Stimulated activated CD8-positive, alpha-beta memory T cell treated with anti-CD3 and anti-CD28 coated beads, Interleukin-12 subunit alpha, Interleukin-12 subunit beta, amount 100 ng/mL, for 24 hours (primary cell): ENCODE measurements around the gene FSCB.
"Not testable (repeated sequence)": the region's sequence is repeated elsewhere in the genome, so short reads cannot be mapped to it uniquely, and the experiment has no call there.

Source experiments
- DNase-seq: peaks from one replicate; pipeline ENCODE4 v3.0.0-alpha.2; 2020; ENCODE audit errors: extremely low read depth

FSCB gene

GRCh38 chr14:44507183-44507582 lies at the start of gene FSCB:
Gene FSCB (minus strand): TSS chr14:44507283. CDS start chr14:44506987, 296 bp downstream.
- no peak for DNase-seq

- DNase-seq: no peak
These were observed 24.6 kb upstream of the FSCB start for GRCh38 chr14:44531658-44532057.

GRCh38 chr14:44530475-44530874 lies 23.4 kb upstream of the FSCB start:
- DNase-seq: no peak

- no peak for DNase-seq
These were observed 21.9 kb upstream of the FSCB start for GRCh38 chr14:44529026-44529425.

GRCh38 chr14:44528180-44528579 lies 21.1 kb upstream of the FSCB start:
- DNase-seq: no peak

GRCh38 chr14:44525237-44525636 lies 18.2 kb upstream of the FSCB start:
- DNase-seq: no peak

- not testable (repeated sequence) for DNase-seq
These were observed 8.6 kb upstream of the FSCB start for GRCh38 chr14:44515668-44516067.

- no peak for DNase-seq
These were observed 1.8 kb upstream of the FSCB start for GRCh38 chr14:44508834-44509233.

- no peak for DNase-seq
These were observed 1.5 kb downstream of the FSCB start for GRCh38 chr14:44505588-44505987.

GRCh38 chr14:44497148-44497547 lies 9.9 kb downstream of the FSCB start:
- DNase-seq: no peak

GRCh38 chr14:44494137-44494536 lies 12.9 kb downstream of the FSCB start:
- DNase-seq: no peak

- DNase-seq: no peak
These were observed 16.1 kb downstream of the FSCB start for GRCh38 chr14:44490966-44491365.

GRCh38 chr14:44477953-44478352 lies 29.1 kb downstream of the FSCB start:
- no peak for DNase-seq

GRCh38 chr14:44468771-44469170 lies 38.3 kb downstream of the FSCB start:
- no peak for DNase-seq

- no peak for DNase-seq
These were observed 43.6 kb downstream of the FSCB start for GRCh38 chr14:44463356-44464004.

GRCh38 chr14:44462381-44462780 lies 44.7 kb downstream of the FSCB start:
- DNase-seq: no peak

GRCh38 chr14:44461811-44462210 lies 45.3 kb downstream of the FSCB start:
- DNase-seq: no peak
